GM19035 (cell line): ENCODE measurements around the gene CREBBP.

Experiments
- ATAC-seq: cut with Tn5 transposase; IDR thresholded peaks from one replicate; pipeline ENCODE4 v1.9.1; 2021; ENCODE audit not compliant: unreplicated experiment

Gene CREBBP

GRCh38 chr16:3829631-3830536 is 50.6 kb downstream of the CREBBP start:
- no peak for ATAC-seq

GRCh38 chr16:3825940-3826339 is 54.6 kb downstream of the CREBBP start:
- no peak for ATAC-seq

- ATAC-seq = no peak
Measured at GRCh38 chr16:3825103-3825502, 55.4 kb downstream of the CREBBP start.

- no peak for ATAC-seq
Measured at GRCh38 chr16:3824121-3824795, 56.3 kb downstream of the CREBBP start.

GRCh38 chr16:3823427-3823826 is 57.1 kb downstream of the CREBBP start:
- no peak for ATAC-seq

- no peak for ATAC-seq
Measured at GRCh38 chr16:3822366-3823045, 58.0 kb downstream of the CREBBP start.

- ATAC-seq = no peak
Measured at GRCh38 chr16:3821184-3821583, 59.3 kb downstream of the CREBBP start.

- ATAC-seq = no peak
Measured at GRCh38 chr16:3819746-3820724, 60.5 kb downstream of the CREBBP start.

GRCh38 chr16:3819175-3819527 is 61.4 kb downstream of the CREBBP start:
- no peak for ATAC-seq

- no peak for ATAC-seq
Measured at GRCh38 chr16:3816326-3816725, 64.2 kb downstream of the CREBBP start.

- ATAC-seq = no peak
Measured at GRCh38 chr16:3814755-3815154, 65.8 kb downstream of the CREBBP start.

GRCh38 chr16:3812469-3813172 is 67.9 kb downstream of the CREBBP start:
- ATAC-seq = no peak

GRCh38 chr16:3810818-3811217 is 69.7 kb downstream of the CREBBP start:
- no peak for ATAC-seq

GRCh38 chr16:3810198-3810664 is 70.3 kb downstream of the CREBBP start:
- no peak for ATAC-seq

GRCh38 chr16:3808308-3809063 is 72.0 kb downstream of the CREBBP start:
- ATAC-seq = no peak

GRCh38 chr16:3807425-3808123 is 72.9 kb downstream of the CREBBP start:
- no peak for ATAC-seq

- no peak for ATAC-seq
Measured at GRCh38 chr16:3804426-3805016, 76.0 kb downstream of the CREBBP start.
